Raji (cell line): ENCODE measurements around the gene JUNB.

Source experiments
- POLR2A ChIP-seq: IDR thresholded peaks from 2 replicates; pipeline ENCODE4 v1.6.1; 2011; ENCODE audit warnings: low read depth, low read length, control low read depth; ENCODE audit not compliant: insufficient read depth

JUNB gene

DNA sequence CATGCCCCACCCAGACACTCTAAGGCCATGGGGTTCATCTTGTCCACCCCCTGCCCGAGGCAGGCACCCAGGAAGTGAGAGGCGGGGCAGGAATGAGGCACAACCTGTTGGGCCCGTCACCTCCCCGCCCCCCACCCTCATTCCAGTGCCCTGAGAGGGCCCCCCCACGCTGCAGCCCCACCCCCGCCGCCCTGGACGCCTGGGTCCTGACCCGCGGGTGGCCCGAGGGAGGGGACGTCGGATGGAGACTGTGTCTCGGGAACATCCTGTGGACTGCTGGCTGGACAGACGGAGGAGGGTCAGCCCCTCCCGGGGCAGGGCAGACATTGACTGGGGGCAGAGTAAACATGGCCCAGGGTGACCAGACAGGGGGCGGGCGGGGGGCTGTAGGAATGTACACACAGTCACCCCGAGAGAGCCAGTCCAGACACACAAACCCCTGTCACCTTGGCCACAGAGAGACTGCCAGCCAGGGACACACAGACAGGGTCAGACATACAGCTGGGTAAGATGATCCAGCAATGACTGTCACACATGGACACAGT is 7.4 kb upstream of the JUNB start:
- 0 out of 2 replicates have a peak, but pooled peaks have one; percentile 4 for TF ChIP-seq POLR2A

DNA sequence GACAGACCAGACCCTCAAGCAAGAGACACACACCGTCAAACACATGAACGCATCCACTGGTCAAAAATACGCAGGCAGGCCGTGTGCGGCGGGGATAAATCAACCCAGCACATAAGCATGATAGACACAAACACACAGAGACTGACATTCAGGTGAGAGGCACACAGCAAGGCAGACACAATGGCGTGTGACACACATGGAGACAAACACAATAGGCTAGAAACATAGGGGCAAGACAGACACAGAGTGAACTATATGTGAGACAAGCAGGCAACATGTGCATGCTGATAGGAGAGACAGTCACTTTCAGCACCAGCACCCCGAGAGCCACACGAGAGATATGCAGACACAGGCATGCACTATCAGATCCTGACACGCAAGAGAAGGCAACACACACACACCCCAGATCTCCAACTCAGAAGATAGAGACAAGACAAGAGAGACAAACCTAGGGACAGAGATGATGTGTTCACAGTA is 6.9 kb upstream of the JUNB start:
- TF ChIP-seq POLR2A, result peak; percentile 31

DNA sequence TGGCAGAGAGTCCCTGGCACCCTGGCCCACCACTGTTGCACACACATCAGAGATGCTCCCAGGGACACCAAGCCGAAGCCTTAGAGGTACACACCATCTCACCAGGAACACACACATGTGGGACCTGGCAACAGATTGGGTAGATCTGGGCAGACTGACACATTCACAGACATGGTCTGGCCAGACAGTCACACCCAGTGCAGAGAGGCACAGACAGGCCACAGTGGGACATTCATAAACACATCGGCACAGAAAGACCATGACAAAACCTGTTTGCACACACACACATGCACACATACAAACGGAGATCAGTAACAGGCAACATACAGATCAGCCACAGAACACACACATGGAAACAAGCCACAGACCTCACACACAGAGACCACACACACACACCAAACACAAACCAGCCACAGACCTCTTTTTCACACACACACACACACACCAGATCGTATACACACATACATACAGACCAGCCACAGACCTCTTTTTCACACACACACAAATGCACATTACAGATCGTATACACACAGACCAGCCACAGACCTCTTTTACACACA is 6.3 kb upstream of the JUNB start:
- peak; percentile 32 for TF ChIP-seq POLR2A

DNA sequence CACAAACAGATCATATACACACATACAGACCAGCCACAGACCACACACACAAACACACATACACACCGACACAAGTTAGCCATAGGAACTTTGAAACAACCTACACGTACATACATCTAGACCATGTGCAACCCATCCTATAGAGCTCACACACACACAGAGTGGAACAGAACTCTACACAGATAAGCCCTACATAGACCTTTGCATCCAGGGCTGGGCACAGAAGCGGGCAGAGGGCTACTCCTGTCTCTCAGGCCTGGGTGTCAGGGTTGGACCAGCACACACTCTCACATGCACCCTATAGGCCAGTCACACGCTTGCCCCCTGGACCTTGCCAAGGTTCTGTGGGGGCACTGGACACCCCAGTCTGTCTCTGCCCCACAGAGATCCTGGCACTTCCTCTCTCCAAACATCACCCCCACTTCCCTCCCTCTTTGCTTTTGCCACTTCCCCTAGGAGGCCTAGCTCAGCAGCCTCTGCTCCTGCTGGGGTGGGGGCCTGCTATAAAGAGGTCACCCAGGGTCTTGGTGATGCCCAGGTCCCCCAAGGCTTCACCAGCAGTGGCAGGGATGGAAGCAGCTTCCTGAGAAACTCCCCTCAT is 5.8 kb upstream of the JUNB start:
- no peak; the same call in 1 of the 2 replicates for TF ChIP-seq POLR2A

DNA sequence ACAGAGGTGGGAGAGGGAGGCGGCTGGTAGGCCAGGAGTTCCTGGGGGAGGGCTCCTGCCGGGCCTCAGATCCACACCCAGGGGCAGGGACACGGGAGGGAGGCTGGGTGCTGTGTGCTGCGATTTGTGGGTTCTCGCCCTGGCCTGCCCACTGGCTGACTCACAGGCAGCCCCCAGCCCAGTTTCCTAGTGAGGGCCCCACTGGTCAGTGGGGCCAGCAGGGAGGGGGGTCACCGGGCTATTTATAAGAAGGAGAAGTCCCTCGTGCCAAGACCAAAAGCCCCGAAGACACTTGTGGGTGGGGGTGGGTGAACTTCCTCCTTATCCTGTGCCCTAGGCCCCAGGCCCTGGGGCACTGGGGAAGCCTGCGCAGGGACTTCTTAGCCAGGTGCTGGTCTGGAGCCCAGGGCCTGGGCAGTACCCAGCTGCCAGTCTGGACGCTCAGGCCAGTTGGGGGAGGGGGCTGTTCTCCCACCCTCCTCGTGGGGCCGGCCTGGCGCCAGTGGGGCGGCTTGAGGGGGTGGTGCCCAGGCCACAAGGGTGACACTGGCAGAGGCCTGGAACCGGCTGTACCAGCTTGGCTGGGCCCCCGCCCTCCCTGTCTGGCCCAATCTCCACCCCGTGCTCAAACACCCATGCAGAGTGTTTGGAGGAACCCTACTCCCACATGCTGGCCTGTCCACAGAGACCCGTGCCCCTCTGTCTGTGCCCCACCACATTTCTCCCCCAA is 5.0 kb upstream of the JUNB start:
- TF ChIP-seq POLR2A, result peak; percentile 24; the same call in 1 of the 2 replicates

DNA sequence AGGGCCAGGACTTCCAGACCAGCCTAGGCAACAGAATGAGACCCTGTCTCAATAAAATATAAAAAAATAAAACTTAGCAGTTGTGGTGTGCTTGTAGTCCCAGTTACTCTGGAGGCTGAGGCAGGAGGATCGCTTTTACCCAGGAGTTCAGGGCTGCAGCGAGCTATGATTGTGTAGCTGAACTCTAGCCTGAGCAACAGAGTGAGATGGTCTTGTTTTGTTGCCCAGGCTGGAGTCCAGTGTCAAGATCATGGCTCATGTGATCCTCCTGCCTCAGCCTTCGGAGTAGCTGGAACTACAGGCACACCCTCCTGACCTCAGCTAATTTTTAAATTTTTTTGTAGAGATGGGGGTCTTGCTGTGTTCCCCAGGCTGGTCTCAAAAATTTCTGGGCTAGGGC is 4.3 kb upstream of the JUNB start:
- TF ChIP-seq POLR2A, result 0 out of 2 replicates have a peak, but pooled peaks have one; percentile 3

DNA sequence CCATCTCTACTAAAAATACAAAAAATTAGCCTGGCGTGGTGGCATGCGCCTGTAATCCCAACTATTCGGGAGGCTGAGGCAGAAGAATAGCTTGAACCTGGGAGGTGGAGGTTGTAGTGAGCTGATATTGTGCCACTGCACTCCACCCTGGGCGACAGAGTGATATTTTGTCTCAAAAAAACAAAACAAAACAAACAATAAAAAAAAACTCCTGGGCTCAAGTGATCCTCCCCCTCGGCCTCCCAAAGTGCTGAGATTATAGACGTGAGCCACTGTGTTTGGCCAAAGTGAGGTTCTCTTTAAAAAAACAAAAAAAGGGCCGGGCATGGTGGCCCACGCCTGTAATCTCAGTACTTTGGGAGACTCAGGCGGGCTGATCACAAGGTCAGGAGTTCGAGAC is 3.8 kb upstream of the JUNB start:
- no peak for TF ChIP-seq POLR2A

DNA sequence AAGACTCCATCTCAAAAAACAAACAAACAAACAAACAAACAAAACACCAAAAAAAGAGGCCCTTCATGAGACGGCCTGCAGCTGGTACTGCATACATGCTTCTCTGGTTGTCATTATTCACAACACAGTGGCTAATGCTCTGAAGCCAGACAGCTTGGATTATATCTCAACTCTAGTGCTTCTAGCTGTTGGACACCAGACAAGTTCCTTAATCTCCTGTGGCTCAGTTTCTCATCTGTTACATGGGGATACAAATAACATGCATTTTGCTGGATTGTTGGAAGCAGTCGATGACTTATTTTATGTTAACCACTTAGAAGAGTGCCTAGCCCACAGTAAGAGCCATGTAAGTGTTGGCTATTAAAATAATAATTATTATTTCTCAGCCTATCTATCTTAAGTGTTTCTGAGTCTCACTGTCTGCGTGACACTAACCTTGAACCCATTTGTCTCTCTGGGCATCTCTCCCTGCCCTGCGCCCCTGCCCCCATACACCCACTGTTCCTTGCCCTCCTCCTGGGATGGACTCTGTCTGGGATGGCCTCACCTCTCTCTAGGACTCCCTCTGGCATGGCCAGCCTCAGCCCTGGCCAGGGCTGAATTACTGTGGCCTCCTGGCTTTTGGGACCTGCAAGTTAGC is 3.1 kb upstream of the JUNB start:
- no peak for TF ChIP-seq POLR2A

DNA sequence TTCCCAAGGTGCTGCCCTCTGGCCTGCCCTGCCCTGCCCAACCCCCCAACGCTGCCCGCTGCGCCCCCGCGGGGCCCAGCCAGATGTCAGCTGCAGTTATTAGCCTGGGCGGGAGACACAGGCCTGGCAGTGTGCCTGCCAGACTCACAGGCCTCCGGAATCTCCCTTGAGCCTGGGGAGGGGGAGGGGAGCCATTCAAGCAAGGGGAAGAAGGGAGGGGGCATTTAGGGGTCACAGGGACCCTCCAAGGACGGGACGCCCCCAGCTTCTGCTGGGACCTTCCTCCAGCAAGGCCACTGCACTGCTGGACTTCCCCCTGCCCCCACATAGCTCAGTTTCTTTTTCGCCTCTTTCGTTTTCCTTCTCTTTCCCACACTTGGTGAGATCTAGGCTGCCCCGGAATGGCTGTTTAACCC is 2.6 kb upstream of the JUNB start:
- peak; percentile 45 for TF ChIP-seq POLR2A

DNA sequence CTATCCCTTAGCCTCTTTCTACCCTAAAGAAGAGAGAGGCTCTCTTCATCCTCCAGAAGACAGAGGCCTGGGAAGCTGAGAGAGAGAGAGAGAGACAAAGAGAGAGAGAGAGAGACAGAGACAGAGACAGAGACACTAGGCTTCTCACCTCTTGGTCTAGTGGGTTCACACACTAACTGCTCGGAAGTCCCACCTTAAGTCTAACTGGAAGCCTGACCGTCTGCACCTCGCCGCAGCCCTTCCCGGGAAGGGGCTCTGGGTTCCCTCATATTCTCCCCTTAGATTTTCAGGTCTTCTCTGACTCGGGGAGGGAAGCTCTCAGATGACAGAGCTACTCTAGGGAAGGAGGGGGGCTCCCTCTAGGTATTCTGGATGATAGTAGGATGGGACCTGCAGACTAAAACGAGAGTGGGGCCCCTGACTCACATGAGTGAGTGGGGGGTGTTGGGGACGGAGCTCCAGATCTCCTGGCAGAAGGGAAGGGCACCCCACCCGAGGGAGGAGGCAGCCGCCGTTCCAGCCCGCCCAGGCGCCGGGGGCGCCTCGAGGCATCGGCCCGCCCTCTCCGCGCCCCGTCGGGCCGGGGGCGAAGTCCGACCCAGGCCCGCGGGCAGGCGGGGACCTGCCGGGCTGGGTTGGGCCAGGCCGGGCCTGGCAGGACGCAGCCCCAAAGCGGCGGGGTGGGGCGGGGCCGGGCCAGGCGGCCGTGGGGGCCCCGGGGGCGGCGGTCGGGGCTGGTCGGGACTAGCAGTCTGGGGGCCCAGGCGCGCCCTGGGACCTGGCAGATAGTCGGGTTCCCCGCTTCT is 2.0 kb upstream of the JUNB start:
- TF ChIP-seq POLR2A, result peak; percentile 60

DNA sequence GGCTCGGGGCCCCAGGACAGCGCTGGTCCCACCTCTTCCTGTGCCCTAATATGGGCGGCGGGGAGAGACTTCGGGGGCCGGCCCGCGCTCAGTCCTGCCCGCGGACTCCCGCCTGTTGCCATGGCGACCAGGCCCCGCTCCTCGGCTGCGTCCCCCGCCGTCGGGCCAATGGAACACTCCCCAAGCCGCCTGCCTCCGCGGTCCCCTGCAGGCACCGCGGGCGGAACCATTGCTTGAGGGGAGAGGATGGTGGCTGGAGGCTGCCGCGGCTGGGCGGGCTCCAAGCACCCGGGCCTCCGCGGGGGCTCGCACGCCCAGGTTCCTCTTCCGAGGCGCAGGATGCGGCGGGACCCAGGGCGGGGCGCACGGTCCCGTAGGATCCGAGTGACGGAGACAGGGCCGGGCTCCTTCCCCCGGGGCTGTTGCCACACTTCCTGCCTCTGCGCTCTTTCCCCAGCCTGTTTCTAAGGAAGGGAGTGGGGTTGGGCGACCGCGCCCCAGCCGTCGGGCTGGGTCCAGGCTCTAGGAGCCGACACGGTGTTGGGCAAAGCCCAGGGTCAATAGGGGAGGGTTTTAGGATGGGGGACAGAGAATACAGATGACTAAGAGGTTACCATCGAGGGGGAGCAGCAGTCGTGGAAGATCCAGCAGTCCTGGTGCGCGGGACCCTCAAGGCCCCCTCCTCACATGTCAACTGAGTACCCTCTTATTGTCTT is 1.2 kb upstream of the JUNB start:
- peak; percentile 58 for TF ChIP-seq POLR2A

DNA sequence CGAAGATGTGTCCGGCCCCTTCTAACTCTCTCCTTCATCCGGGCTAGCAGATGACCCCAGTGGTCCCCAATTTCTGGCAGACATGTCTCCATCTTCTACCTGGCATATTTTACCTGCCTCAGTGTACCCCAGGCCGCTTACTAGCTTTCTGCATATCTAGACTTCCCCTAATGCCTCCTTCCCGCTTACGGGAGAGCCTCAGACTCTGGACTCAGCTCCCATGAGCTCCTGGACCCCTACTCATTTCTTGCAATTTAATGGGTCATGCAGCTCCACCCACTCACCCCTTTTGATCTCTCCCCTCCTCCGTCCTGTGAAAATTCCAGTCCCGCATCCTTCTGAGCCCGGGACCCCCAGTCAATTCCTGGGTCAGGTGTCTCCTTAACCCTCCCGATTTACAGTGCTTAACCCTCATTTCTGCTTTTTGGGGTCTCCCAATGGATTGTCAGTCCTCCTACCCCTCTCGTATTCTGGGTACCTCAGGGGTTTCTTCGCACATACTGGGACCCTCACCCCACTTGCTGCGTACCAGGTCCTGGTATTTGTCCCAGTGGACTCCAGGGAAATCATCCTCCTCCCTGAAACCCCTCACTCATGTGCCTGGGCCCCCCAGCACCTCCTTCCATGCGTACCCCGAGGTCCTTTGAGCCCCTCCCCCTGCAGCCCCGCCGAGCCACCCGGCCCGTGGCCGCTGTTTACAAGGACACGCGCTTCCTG is 500 bp upstream of the JUNB start:
- no peak for TF ChIP-seq POLR2A

DNA sequence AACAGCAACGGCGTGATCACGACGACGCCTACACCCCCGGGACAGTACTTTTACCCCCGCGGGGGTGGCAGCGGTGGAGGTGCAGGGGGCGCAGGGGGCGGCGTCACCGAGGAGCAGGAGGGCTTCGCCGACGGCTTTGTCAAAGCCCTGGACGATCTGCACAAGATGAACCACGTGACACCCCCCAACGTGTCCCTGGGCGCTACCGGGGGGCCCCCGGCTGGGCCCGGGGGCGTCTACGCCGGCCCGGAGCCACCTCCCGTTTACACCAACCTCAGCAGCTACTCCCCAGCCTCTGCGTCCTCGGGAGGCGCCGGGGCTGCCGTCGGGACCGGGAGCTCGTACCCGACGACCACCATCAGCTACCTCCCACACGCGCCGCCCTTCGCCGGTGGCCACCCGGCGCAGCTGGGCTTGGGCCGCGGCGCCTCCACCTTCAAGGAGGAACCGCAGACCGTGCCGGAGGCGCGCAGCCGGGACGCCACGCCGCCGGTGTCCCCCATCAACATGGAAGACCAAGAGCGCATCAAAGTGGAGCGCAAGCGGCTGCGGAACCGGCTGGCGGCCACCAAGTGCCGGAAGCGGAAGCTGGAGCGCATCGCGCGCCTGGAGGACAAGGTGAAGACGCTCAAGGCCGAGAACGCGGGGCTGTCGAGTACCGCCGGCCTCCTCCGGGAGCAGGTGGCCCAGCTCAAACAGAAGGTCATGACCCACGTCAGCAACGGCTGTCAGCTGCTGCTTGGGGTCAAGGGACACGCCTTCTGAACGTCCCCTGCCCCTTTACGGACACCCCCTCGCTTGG is 966 bp downstream of the JUNB start:
- peak; percentile 76 for TF ChIP-seq POLR2A

DNA sequence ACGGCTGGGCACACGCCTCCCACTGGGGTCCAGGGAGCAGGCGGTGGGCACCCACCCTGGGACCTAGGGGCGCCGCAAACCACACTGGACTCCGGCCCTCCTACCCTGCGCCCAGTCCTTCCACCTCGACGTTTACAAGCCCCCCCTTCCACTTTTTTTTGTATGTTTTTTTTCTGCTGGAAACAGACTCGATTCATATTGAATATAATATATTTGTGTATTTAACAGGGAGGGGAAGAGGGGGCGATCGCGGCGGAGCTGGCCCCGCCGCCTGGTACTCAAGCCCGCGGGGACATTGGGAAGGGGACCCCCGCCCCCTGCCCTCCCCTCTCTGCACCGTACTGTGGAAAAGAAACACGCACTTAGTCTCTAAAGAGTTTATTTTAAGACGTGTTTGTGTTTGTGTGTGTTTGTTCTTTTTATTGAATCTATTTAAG is 1.6 kb downstream of the JUNB start:
- TF ChIP-seq POLR2A, result no peak
